ENCODE data around the gene FRMD4A.

Gene FRMD4A

GRCh38 chr10:13858709-13859108 lies 472.0 kb downstream of the FRMD4A start:
- no peak overlapping the region for H3K9ac ChIP-seq (ENCODE audit: low read length)
- no peak overlapping the region for H3K4me3 ChIP-seq (ENCODE audit: insufficient read depth, low read length, poor library complexity, severe bottlenecking)
- no peak overlapping the region for H2AFZ ChIP-seq (ENCODE audit: low read depth, low read length, severe bottlenecking)
- no peaks in the 10 kb centered on the region for H4K20me1 ChIP-seq (ENCODE audit: low read depth, low read length)
- H3K79me2 ChIP-seq (ENCODE audit: insufficient read depth, low read length) = no peaks in the 10 kb centered on the region
- no peaks in the 10 kb centered on the region for H3K27me3 ChIP-seq (ENCODE audit: low read length)
- no peak overlapping the region for H3K27ac ChIP-seq (ENCODE audit: low read depth, low read length)
- no peaks in the 10 kb centered on the region for H3K9me3 ChIP-seq (ENCODE audit: insufficient read depth, low read length)
- no peaks in the 10 kb centered on the region for H3K36me3 ChIP-seq (ENCODE audit: low read length)
- no peak for TF ChIP-seq CTCF (IDR thresholded peaks at IDR 0.05; ENCODE audit: insufficient read depth, low read length, poor library complexity, severe bottlenecking)
- TF ChIP-seq EZH2phosphoT487 (conservative IDR thresholded peaks at IDR 0.05; ENCODE audit: low read length) = no peak
- H3K4me2 ChIP-seq (ENCODE audit: low read depth, low read length, poor library complexity, severe bottlenecking) = no peak overlapping the region
- H3F3A ChIP-seq (ENCODE audit: insufficient read depth) = no peaks in the 10 kb centered on the region
- no peaks in the 10 kb centered on the region for H3K9me2 ChIP-seq (replicated peaks; ENCODE audit: insufficient read depth, low read length)

GRCh38 chr10:13857451-13857850 lies 473.3 kb downstream of the FRMD4A start:
- no peak for TF ChIP-seq EZH2phosphoT487 (conservative IDR thresholded peaks at IDR 0.05; ENCODE audit: low read length)
- TF ChIP-seq CTCF (IDR thresholded peaks at IDR 0.05; ENCODE audit: insufficient read depth, low read length, poor library complexity, severe bottlenecking) = no peak
- no peaks in the 10 kb centered on the region for H3K79me2 ChIP-seq (ENCODE audit: insufficient read depth, low read length)
- no peaks in the 10 kb centered on the region for H3K27me3 ChIP-seq (ENCODE audit: low read length)
- H3K9ac ChIP-seq (ENCODE audit: low read length) = no peak overlapping the region
- no peaks in the 10 kb centered on the region for H3K9me2 ChIP-seq (replicated peaks; ENCODE audit: insufficient read depth, low read length)
- H3K9me3 ChIP-seq (ENCODE audit: insufficient read depth, low read length) = no peaks in the 10 kb centered on the region
- no peak overlapping the region for H2AFZ ChIP-seq (ENCODE audit: low read depth, low read length, severe bottlenecking)
- no peak overlapping the region for H3K4me2 ChIP-seq (ENCODE audit: low read depth, low read length, poor library complexity, severe bottlenecking)
- H3K27ac ChIP-seq (ENCODE audit: low read depth, low read length) = no peak overlapping the region
- no peaks in the 10 kb centered on the region for H3F3A ChIP-seq (ENCODE audit: insufficient read depth)
- H3K4me3 ChIP-seq (ENCODE audit: insufficient read depth, low read length, poor library complexity, severe bottlenecking) = no peak overlapping the region
- H4K20me1 ChIP-seq (ENCODE audit: low read depth, low read length) = no peaks in the 10 kb centered on the region
- H3K36me3 ChIP-seq (ENCODE audit: low read length) = no peaks in the 10 kb centered on the region

GRCh38 chr10:13853854-13854253 lies 476.9 kb downstream of the FRMD4A start:
- no peak overlapping the region for H3K27ac ChIP-seq (ENCODE audit: low read depth, low read length)
- H3K79me2 ChIP-seq (ENCODE audit: insufficient read depth, low read length) = no peaks in the 10 kb centered on the region
- no peak overlapping the region for H3K4me3 ChIP-seq (ENCODE audit: insufficient read depth, low read length, poor library complexity, severe bottlenecking)
- TF ChIP-seq CTCF (IDR thresholded peaks at IDR 0.05; ENCODE audit: insufficient read depth, low read length, poor library complexity, severe bottlenecking) = no peak
- TF ChIP-seq EZH2phosphoT487 (conservative IDR thresholded peaks at IDR 0.05; ENCODE audit: low read length) = no peak
- no peaks in the 10 kb centered on the region for H3K36me3 ChIP-seq (ENCODE audit: low read length)
- H3K27me3 ChIP-seq (ENCODE audit: low read length) = no peaks in the 10 kb centered on the region
- H3K9me2 ChIP-seq (replicated peaks; ENCODE audit: insufficient read depth, low read length) = no peaks in the 10 kb centered on the region
- H2AFZ ChIP-seq (ENCODE audit: low read depth, low read length, severe bottlenecking) = no peak overlapping the region
- no peaks in the 10 kb centered on the region for H3F3A ChIP-seq (ENCODE audit: insufficient read depth)
- no peaks in the 10 kb centered on the region for H4K20me1 ChIP-seq (ENCODE audit: low read depth, low read length)
- H3K9ac ChIP-seq (ENCODE audit: low read length) = no peak overlapping the region
- no peaks in the 10 kb centered on the region for H3K9me3 ChIP-seq (ENCODE audit: insufficient read depth, low read length)
- H3K4me2 ChIP-seq (ENCODE audit: low read depth, low read length, poor library complexity, severe bottlenecking) = no peak overlapping the region

Measured in SU-DHL-6 (cell line).